PFSK-1 (cell line): Measurements from ENCODE around the gene LITAF.

Source experiments
- POLR2AphosphoS5 ChIP-seq: IDR thresholded peaks from 2 replicates; pipeline ENCODE4 v1.6.1; 2012; ENCODE audit warnings: low read depth, mild to moderate bottlenecking, control low read depth, low read length, moderate library complexity
- SIN3A ChIP-seq: IDR thresholded peaks from 2 replicates; pipeline ENCODE4 v1.6.1; 2012; ENCODE audit warnings: mild to moderate bottlenecking, low read length, moderate library complexity, borderline replicate concordance; ENCODE audit not compliant: insufficient read depth
- TAF1 ChIP-seq: IDR thresholded peaks from 2 replicates; pipeline ENCODE4 v1.6.1; 2012; ENCODE audit warnings: low read length, control low read depth, borderline replicate concordance; ENCODE audit not compliant: insufficient read depth

GRCh38 chr16:11546608-11547061, 40.1 kb downstream of the LITAF start:
- no peak for TF ChIP-seq POLR2AphosphoS5
- no peak for TF ChIP-seq SIN3A
- TF ChIP-seq TAF1, result no peak
